GM12891 (cell line): Measurements from ENCODE around the gene PEX5L.

Source experiments
- PAX5 ChIP-seq: IDR thresholded peaks from 2 replicates; pipeline ENCODE4 v1.6.1; 2011; ENCODE audit warnings: low read length, moderate library complexity, mild to moderate bottlenecking; ENCODE audit not compliant: insufficient read depth, severe bottlenecking
- POLR2A ChIP-seq: IDR thresholded peaks from 2 replicates; pipeline ENCODE4 v1.6.1; 2011; ENCODE audit warnings: low read depth, low read length, control low read depth
- POLR2AphosphoS5 ChIP-seq: IDR thresholded peaks from 2 replicates; pipeline ENCODE4 v1.6.1; 2011; ENCODE audit warnings: low read depth, low read length, control low read depth
- POU2F2 ChIP-seq: IDR thresholded peaks from 2 replicates; pipeline ENCODE4 v1.6.1; 2011; ENCODE audit warnings: low read depth, mild to moderate bottlenecking, control low read depth, low read length, moderate library complexity
- SPI1 ChIP-seq: IDR thresholded peaks from 2 replicates; pipeline ENCODE4 v1.6.1; 2011; ENCODE audit warnings: low read depth, low read length, control low read depth
- TAF1 ChIP-seq: IDR thresholded peaks from 2 replicates; pipeline ENCODE4 v1.6.1; 2011; ENCODE audit warnings: low read depth, low read length, control low read depth

DNA sequence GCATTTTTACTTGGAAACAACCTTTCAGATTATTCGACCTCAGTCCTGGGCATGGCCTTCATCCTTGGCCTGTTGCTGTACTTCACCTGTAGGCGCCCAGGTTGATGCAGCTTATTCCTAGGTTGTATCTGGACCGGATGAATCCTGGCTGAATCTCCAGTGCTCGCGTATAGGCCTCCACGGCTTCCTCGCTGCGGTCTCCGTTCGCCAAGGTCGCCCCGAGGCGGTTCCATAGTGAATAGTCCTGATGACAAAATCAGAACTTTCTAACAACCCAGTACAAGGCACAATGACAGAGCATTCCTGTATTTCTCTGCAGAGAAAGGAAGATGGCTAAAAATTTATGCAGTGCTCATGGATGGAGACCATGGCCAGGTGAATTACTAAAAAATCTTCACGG is 229.1 kb downstream of the PEX5L start:
- TF ChIP-seq POLR2AphosphoS5: no peak
- no peak for TF ChIP-seq POLR2A
- no peak for TF ChIP-seq TAF1
- TF ChIP-seq SPI1: no peak
- TF ChIP-seq POU2F2: no peak
- no peak for TF ChIP-seq PAX5
